ENCODE data around the gene SCYGR8.

- TF ChIP-seq, protein P1, sequence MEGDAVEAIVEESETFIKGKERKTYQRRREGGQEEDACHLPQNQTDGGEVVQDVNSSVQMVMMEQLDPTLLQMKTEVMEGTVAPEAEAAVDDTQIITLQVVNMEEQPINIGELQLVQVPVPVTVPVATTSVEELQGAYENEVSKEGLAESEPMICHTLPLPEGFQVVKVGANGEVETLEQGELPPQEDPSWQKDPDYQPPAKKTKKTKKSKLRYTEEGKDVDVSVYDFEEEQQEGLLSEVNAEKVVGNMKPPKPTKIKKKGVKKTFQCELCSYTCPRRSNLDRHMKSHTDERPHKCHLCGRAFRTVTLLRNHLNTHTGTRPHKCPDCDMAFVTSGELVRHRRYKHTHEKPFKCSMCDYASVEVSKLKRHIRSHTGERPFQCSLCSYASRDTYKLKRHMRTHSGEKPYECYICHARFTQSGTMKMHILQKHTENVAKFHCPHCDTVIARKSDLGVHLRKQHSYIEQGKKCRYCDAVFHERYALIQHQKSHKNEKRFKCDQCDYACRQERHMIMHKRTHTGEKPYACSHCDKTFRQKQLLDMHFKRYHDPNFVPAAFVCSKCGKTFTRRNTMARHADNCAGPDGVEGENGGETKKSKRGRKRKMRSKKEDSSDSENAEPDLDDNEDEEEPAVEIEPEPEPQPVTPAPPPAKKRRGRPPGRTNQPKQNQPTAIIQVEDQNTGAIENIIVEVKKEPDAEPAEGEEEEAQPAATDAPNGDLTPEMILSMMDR (conservative IDR thresholded peaks at IDR 0.05; ENCODE audit: low read depth, low read length): no peak
- no peak for TF ChIP-seq EZH2 (IDR thresholded peaks at IDR 0.05; ENCODE audit: borderline replicate concordance, low read depth, low read length, poor library complexity, severe bottlenecking)
These were observed 20.2 kb downstream of the SCYGR8 start for GRCh38 chr2:227765788-227766372.
